IMR-90 (cell line): ENCODE data around the gene PGBD5. TPM values are rescaled to one million over a fixed set of nuclear protein-coding genes. Genes with fewer than 3 reads are reported as not detected.

ENCODE experiments used
- ATAC-seq: fragments of 200-7000 bp; cut with Tn5 transposase; 2 replicates; pipeline ENCODE4 v1.9.1; 2020; ENCODE audit warnings: low read depth, mild to moderate bottlenecking, moderate library complexity
- BruUV-seq: library from RNA; stranded (reverse); fragments of 400-500 nt; replicated peaks from 2 replicates; lab custom pipeline; 2021; lab: Mats Ljungman, UMichigan
- CTCF ChIA-PET: fragments of 300-600 bp; formaldehyde crosslinking; extraction: SDS; loops from one replicate; lab custom pipeline; 2021; ENCODE audit warnings: antibody characterized with exemption; lab: Yijun Ruan, JAX
- POLR2A ChIA-PET: fragments of 300-600 bp; sonication (Branson Sonifier 250); formaldehyde crosslinking; loops from one replicate; lab custom pipeline; 2022; ENCODE audit warnings: antibody characterized with exemption; ENCODE audit not compliant: unreplicated experiment; lab: Charles Lee
- DNase-seq: peaks from one replicate; pipeline ENCODE4 v3.0.0; 2013
- H2AFZ ChIP-seq: replicated peaks from 2 replicates; pipeline ENCODE3; 2013; ENCODE audit warnings: low read length, mild to moderate bottlenecking; ENCODE audit not compliant: poor library complexity
- H2AK5ac ChIP-seq: 2 replicates; pipeline ENCODE4 v1.6.1; 2013; ENCODE audit warnings: low read depth, low read length, inconsistent platforms
- H2AK9ac ChIP-seq: replicated peaks from 2 replicates; pipeline ENCODE3; 2013; ENCODE audit warnings: mild to moderate bottlenecking, low read depth, low read length, moderate library complexity; ENCODE audit not compliant: poor library complexity
- H2BK120ac ChIP-seq: 2 replicates; pipeline ENCODE4 v1.6.1; 2013; ENCODE audit warnings: low read depth, low read length, inconsistent platforms
- H2BK15ac ChIP-seq: 3 replicates; pipeline ENCODE4 v1.6.1; 2013; ENCODE audit warnings: low read depth, low read length, inconsistent platforms
- H2BK20ac ChIP-seq: 2 replicates; pipeline ENCODE4 v1.6.1; 2013; ENCODE audit warnings: low read depth, mild to moderate bottlenecking, inconsistent platforms, low read length, moderate library complexity
- H2BK5ac ChIP-seq: 2 replicates; pipeline ENCODE4 v1.6.1; 2013; ENCODE audit warnings: mild to moderate bottlenecking, low read depth, low read length, inconsistent platforms; ENCODE audit not compliant: poor library complexity, severe bottlenecking
- H3K14ac ChIP-seq: replicated peaks from 2 replicates; pipeline ENCODE4 v1.6.1; 2013; ENCODE audit warnings: low read depth, low read length, inconsistent platforms
- H3K18ac ChIP-seq: 2 replicates; pipeline ENCODE4 v1.6.1; 2013; ENCODE audit warnings: low read depth, low read length, control low read depth
- H3K23ac ChIP-seq: 2 replicates; pipeline ENCODE4 v1.6.1; 2013; ENCODE audit warnings: low read depth, low read length, inconsistent platforms
- H3K27ac ChIP-seq: 2 replicates; pipeline ENCODE4 v1.5.1; 2013; ENCODE audit warnings: mild to moderate bottlenecking, control low read depth, low read length; ENCODE audit not compliant: insufficient read depth
- H3K27me3 ChIP-seq: 2 replicates; pipeline ENCODE4 v1.6.1; 2013; ENCODE audit warnings: low read length; ENCODE audit not compliant: control insufficient read depth, insufficient read depth
- H3K36me3 ChIP-seq: 2 replicates; pipeline ENCODE4 v1.6.1; 2013; ENCODE audit warnings: low read length, mixed read lengths; ENCODE audit not compliant: control insufficient read depth, insufficient read depth
- H3K4ac ChIP-seq: 2 replicates; pipeline ENCODE4 v1.6.1; 2013; ENCODE audit warnings: low read depth, low read length, inconsistent platforms
- H3K4me1 ChIP-seq: 2 replicates; pipeline ENCODE4 v1.6.1; 2013; ENCODE audit warnings: low read length, mixed read lengths; ENCODE audit not compliant: control insufficient read depth, insufficient read depth
- H3K4me2 ChIP-seq: 2 replicates; pipeline ENCODE4 v1.6.1; 2013; ENCODE audit warnings: low read depth, mild to moderate bottlenecking, control low read depth, low read length, moderate library complexity
- H3K4me3 ChIP-seq: 2 replicates; pipeline ENCODE4 v1.5.1; 2013; ENCODE audit warnings: low read depth, mild to moderate bottlenecking, control low read depth, low read length, moderate library complexity; ENCODE audit not compliant: insufficient read depth
- H3K56ac ChIP-seq: 2 replicates; pipeline ENCODE4 v1.6.1; 2013; ENCODE audit warnings: low read length, inconsistent platforms; ENCODE audit not compliant: insufficient read depth; ENCODE audit errors: extremely low read depth
- H3K79me1 ChIP-seq, 2 experiments: 2 replicates each; pipeline ENCODE4 v1.6.1; 2013; ENCODE audit warnings: low read length in 2 of 2, inconsistent platforms in 1 of 2, low read depth in 1 of 2
- H3K9ac ChIP-seq: 2 replicates; pipeline ENCODE4 v1.6.1; 2013; ENCODE audit warnings: low read depth, low read length, control low read depth
- H3K9me1 ChIP-seq: 2 replicates; pipeline ENCODE4 v1.6.1; 2013; ENCODE audit warnings: low read length, inconsistent platforms; ENCODE audit not compliant: insufficient read depth
- H3K9me3 ChIP-seq: 2 replicates; pipeline ENCODE4 v1.6.1; 2013; ENCODE audit warnings: low read length; ENCODE audit not compliant: control insufficient read depth, insufficient read depth
- H4K20me1 ChIP-seq: 2 replicates; pipeline ENCODE4 v1.6.1; 2013; ENCODE audit warnings: low read length, inconsistent platforms; ENCODE audit not compliant: insufficient read depth
- H4K5ac ChIP-seq: 2 replicates; pipeline ENCODE4 v1.6.1; 2013; ENCODE audit warnings: mild to moderate bottlenecking, low read depth, low read length, control low read depth
- H4K8ac ChIP-seq, 2 experiments: 2 replicates each; pipeline ENCODE4 v1.6.1; 2013; ENCODE audit warnings: low read depth in 2 of 2, low read length in 2 of 2, control low read depth in 1 of 2, inconsistent platforms in 1 of 2
- H4K91ac ChIP-seq: 2 replicates; pipeline ENCODE4 v1.6.1; 2013; ENCODE audit warnings: low read depth, low read length, inconsistent platforms; ENCODE audit not compliant: insufficient read depth
- BHLHE40 ChIP-seq: fragments of 150-350 bp; IDR thresholded peaks from 2 replicates; pipeline ENCODE4 v1.6.1; 2016; ENCODE audit warnings: mild to moderate bottlenecking, low read depth, low read length
- CHD1 ChIP-seq: IDR thresholded peaks from 2 replicates; pipeline ENCODE4 v1.6.1; 2012; ENCODE audit warnings: low read depth, low read length, improper control_type of control experiment
- CTCF ChIP-seq: conservative IDR thresholded peaks from 2 replicates; pipeline ENCODE4 v1.5.1; 2012; ENCODE audit warnings: mild to moderate bottlenecking, low read depth, low read length, improper control_type of control experiment
- FOS ChIP-seq: fragments of 150-350 bp; IDR thresholded peaks from 2 replicates; pipeline ENCODE4 v1.6.1; 2016; ENCODE audit warnings: low read depth, low read length
- MAFK ChIP-seq: IDR thresholded peaks from 2 replicates; pipeline ENCODE4 v1.6.1; 2012; ENCODE audit warnings: low read depth, low read length, improper control_type of control experiment
- MAZ ChIP-seq: IDR thresholded peaks from 2 replicates; pipeline ENCODE4 v1.6.1; 2012; ENCODE audit warnings: low read depth, mild to moderate bottlenecking, low read length, improper control_type of control experiment, moderate library complexity, borderline replicate concordance
- MXI1 ChIP-seq: IDR thresholded peaks from 2 replicates; pipeline ENCODE4 v1.6.1; 2012; ENCODE audit warnings: low read depth, mild to moderate bottlenecking, low read length, moderate library complexity, borderline replicate concordance
- NFE2L2 ChIP-seq: fragments of 150-350 bp; IDR thresholded peaks from 2 replicates; pipeline ENCODE4 v1.6.1; 2016; ENCODE audit warnings: low read depth, mild to moderate bottlenecking, low read length
- POLR2A ChIP-seq: IDR thresholded peaks from 2 replicates; pipeline ENCODE4 v1.6.1; 2012; ENCODE audit warnings: mild to moderate bottlenecking, low read depth, low read length
- RAD21 ChIP-seq: IDR thresholded peaks from 2 replicates; pipeline ENCODE4 v1.6.1; 2012; ENCODE audit warnings: low read length, improper control_type of control experiment
- RCOR1 ChIP-seq: IDR thresholded peaks from 2 replicates; pipeline ENCODE4 v1.6.1; 2012; ENCODE audit warnings: mild to moderate bottlenecking, low read length, improper control_type of control experiment; ENCODE audit not compliant: insufficient replicate concordance
- RFX5 ChIP-seq: IDR thresholded peaks from 2 replicates; pipeline ENCODE4 v1.8.0; 2012; ENCODE audit warnings: low read depth, mild to moderate bottlenecking, low read length, moderate library complexity
- SMC3 ChIP-seq: fragments of 150-350 bp; IDR thresholded peaks from 2 replicates; pipeline ENCODE4 v1.6.1; 2016; ENCODE audit warnings: low read depth, mild to moderate bottlenecking, antibody characterized with exemption, low read length, moderate library complexity
- USF2 ChIP-seq: fragments of 150-350 bp; IDR thresholded peaks from 2 replicates; pipeline ENCODE4 v1.6.1; 2017; ENCODE audit warnings: mild to moderate bottlenecking, antibody characterized with exemption, low read length, low read depth
- WGBS, 2 experiments: methylation state at CpG; one replicate each; pipeline versions ENCODE4 v1.1.5 to v1.1.7; 2013; ENCODE audit warnings: missing lambda C conversion rate in 2 of 2; ENCODE audit not compliant: insufficient read length in 1 of 2; ENCODE audit errors: extremely low coverage in 2 of 2; 5-methylcytosine and 5-hydroxymethylcytosine counted together
- dilution Hi-C: fragments of 300-500 bp; cut with HindIII; formaldehyde crosslinking; loops from one replicate; pipeline ENCODE4 v1.14.3; 2018; ENCODE audit warnings: low sequenced_read_pairs; ENCODE audit not compliant: unreplicated experiment
- in situ Hi-C: fragments of 300-500 bp; cut with MboI; formaldehyde crosslinking; loops from 3 replicates; pipeline ENCODE4 v1.14.3; 2019; ENCODE audit warnings: low sequenced_read_pairs, inconsistent platforms, mixed read lengths
- intact Hi-C: fragments of 100-400 bp; cut with micrococcal nuclease; formaldehyde crosslinking; loops from 2 replicates; pipeline ENCODE4 v1.10.0; 2022
- polyA plus RNA-seq, 3 experiments: library from polyadenylated mRNA; depleted of rRNA; stranded (reverse); fragments of >200 nt; gene quantifications; 2 replicates each; pipeline ENCODE4 v1.2.3, GENCODE V29; 2012; ENCODE audit warnings: low replicate concordance in 1 of 3
- total RNA-seq: library from RNA; depleted of rRNA; stranded (reverse); fragments of >200 nt; gene quantifications from 2 replicates; pipeline ENCODE4 v1.2.3, GENCODE V29; 2012

The PGBD5 gene
- total and polyA plus RNA-seq, 2 of the 4 experiments (the other 2 are of a cell fraction): 0.18 to 0.36 TPM

- Histone ChIP-seq H2AFZ (peak overlapping the region; percentile 73), H4K91ac (0 out of 2 replicates have a peak overlapping the region, but pooled peaks have one; percentile 24), H4K5ac (no peak overlapping the region; the same call in 1 of the 2 replicates), H3K14ac (no peak overlapping the region), H4K8ac (peak overlapping the region in 1 of 2 experiments; percentile 47; a peak in 1 of 4 replicates), H2AK5ac (no peak overlapping the region), H3K23ac (no peak overlapping the region), H3K4ac (peak overlapping the region; percentile 9; the same call in 1 of the 2 replicates), H3K9me3 (no peaks in the 10 kb centered on the region), H4K20me1 (no peaks in the 10 kb centered on the region), H3K56ac (no peak overlapping the region), H3K9me1 (no peaks in the 10 kb centered on the region), H2AK9ac (no peak overlapping the region), H2BK20ac (0 out of 2 replicates have a peak overlapping the region, but pooled peaks have one; percentile 49), H3K27ac (no peak overlapping the region), H2BK5ac (no peak overlapping the region), H3K79me1 (0 out of 4 replicates have a peak, but pooled peaks cover 5 to 7% of the 10 kb centered on the region in 2 experiments), H2BK15ac (no peak overlapping the region), H3K18ac (no peak overlapping the region), H3K9ac (no peak overlapping the region), H3K4me1 (peaks cover 3% of the 10 kb centered on the region; the same call in 1 of the 2 replicates), H3K4me2 (no peak overlapping the region), H2BK120ac (no peak overlapping the region), H3K4me3 (no peak overlapping the region), H3K27me3 (no peaks in the 10 kb centered on the region), H3K36me3 (peaks cover 44% of the 10 kb centered on the region)
- POLR2A ChIA-PET: no interaction called here
- WGBS, 2 experiments: 85% methylated on average over 7 of the region's 19 CpGs; no CpG with 5 or more reads in 1 of the 2 experiments
- CTCF ChIA-PET: interaction anchor here (0.5 to 1.0 kb wide), 3 partner anchors 46 to 244 kb away, joined by 3 to 6 read pairs (median 3); no protein-coding TSS in a partner anchor
- peak; percentile 75 for DNase-seq
- intact Hi-C loops: loop anchor here (1.0 to 10.0 kb wide), 3 partner anchors 201 to 607 kb away; partner anchors contain the start of gene GALNT2
- peak; percentile 98 for ATAC-seq
- BruUV-seq: no TSS peak
- in situ Hi-C loops: no loop called here
- dilution Hi-C loops: no loop called here
- TF ChIP-seq MAZ (no peak), POLR2A (no peak), FOS (no peak), RAD21 (peak; percentile 85), MAFK (peak; percentile 17; the same call in 1 of the 2 replicates), BHLHE40 (no peak), USF2 (no peak), RCOR1 (no peak), CHD1 (no peak), MXI1 (0 out of 2 replicates have a peak, but pooled peaks have one; percentile 17), RFX5 (no peak), SMC3 (peak; percentile 87), CTCF (peak; percentile 84), NFE2L2 (no peak)
Observed at GRCh38 chr1:230268371-230269170, 157.6 kb downstream of the PGBD5 start.
